GM12878 (cell line): ENCODE measurements around the gene ZNFX1. TPM values are rescaled to one million over a fixed set of nuclear protein-coding genes. Genes with fewer than 3 reads are reported as not detected.

Source experiments
- ATAC-seq: fragments of 200-7000 bp; cut with Tn5 transposase; 3 replicates; pipeline ENCODE4 v1.9.1; 2020; ENCODE audit warnings: mild to moderate bottlenecking, moderate library complexity
- BruUV-seq: library from RNA; stranded (reverse); fragments of 400-500 nt; replicated peaks from 2 replicates; lab custom pipeline; 2021; lab: Mats Ljungman, UMichigan
- CTCF ChIA-PET: fragments of 300-600 bp; sonication (Branson Sonifier 250); formaldehyde crosslinking; extraction: SDS; loops from one replicate; lab custom pipeline; 2021; ENCODE audit warnings: inconsistent platforms; lab: Yijun Ruan, JAX
- POLR2A ChIA-PET: fragments of 350-600 bp; formaldehyde crosslinking; extraction: SDS; loops from one replicate; lab custom pipeline; 2021; ENCODE audit warnings: inconsistent platforms; lab: Charles Lee
- RAD21 ChIA-PET: fragments of 300-600 bp; sonication (Branson Sonifier 250); formaldehyde crosslinking; loops from one replicate; lab custom pipeline; 2023; ENCODE audit warnings: antibody characterized with exemption; ENCODE audit not compliant: unreplicated experiment; lab: Charles Lee
- SMC1A ChIA-PET: fragments of 300-600 bp; sonication (Branson Sonifier 250); formaldehyde crosslinking; loops from one replicate; lab custom pipeline; 2023; ENCODE audit not compliant: unreplicated experiment, uncharacterized antibody; lab: Charles Lee
- DNase-seq: peaks from one replicate; pipeline ENCODE4 v3.0.0-alpha.2; 2011; ENCODE audit warnings: low read depth, low spot score
- FAIRE-seq: peaks from 3 replicates; lab custom pipeline; 2011; peaks lifted over from hg19 to GRCh38; lab: Jason Lieb, UNC
- H2AFZ ChIP-seq: 2 replicates; pipeline ENCODE4 v1.6.0; 2011; ENCODE audit warnings: low read depth, low read length, control low read depth; ENCODE audit not compliant: control insufficient read depth
- H3K27ac ChIP-seq: 2 replicates; pipeline ENCODE4 v1.5.1; 2011; ENCODE audit warnings: control low read depth; ENCODE audit not compliant: control insufficient read depth, insufficient read depth
- H3K27me3 ChIP-seq, 2 experiments: replicated peaks in 1 of 2; 2 replicates each; pipeline versions ENCODE4 v1.6.0 to v1.6.1; 2011; ENCODE audit warnings: low read length in 1 of 2; ENCODE audit not compliant: control insufficient read depth in 2 of 2, insufficient read depth in 2 of 2
- H3K36me3 ChIP-seq, 2 experiments: 2 replicates each; pipeline ENCODE4 v1.5.1; 2011; ENCODE audit warnings: low read length in 1 of 2; ENCODE audit not compliant: control insufficient read depth in 2 of 2, insufficient read depth in 2 of 2
- H3K4me1 ChIP-seq: 2 replicates; pipeline ENCODE4 v1.6.1; 2011; ENCODE audit warnings: mild to moderate bottlenecking, low read length, moderate library complexity, mixed read lengths; ENCODE audit not compliant: control insufficient read depth, insufficient read depth
- H3K4me2 ChIP-seq: 2 replicates; pipeline ENCODE4 v1.6.0; 2011; ENCODE audit warnings: control low read depth; ENCODE audit not compliant: control insufficient read depth, insufficient read depth
- H3K4me3 ChIP-seq: fragments of 200-600 bp; sonication (generic); 2 replicates; pipeline ENCODE4 v1.5.1; 2016
- H3K79me2 ChIP-seq: 2 replicates; pipeline ENCODE4 v1.6.0; 2011; ENCODE audit warnings: low read length; ENCODE audit not compliant: control insufficient read depth, insufficient read depth
- H3K9ac ChIP-seq: 2 replicates; pipeline ENCODE4 v1.8.0; 2011; ENCODE audit warnings: low read length, control low read depth, mixed read lengths; ENCODE audit not compliant: control insufficient read depth, insufficient read depth
- H3K9me3 ChIP-seq: replicated peaks from 3 replicates; pipeline ENCODE4 v1.5.1; 2011; ENCODE audit warnings: mild to moderate bottlenecking, low read length; ENCODE audit not compliant: control insufficient read depth, insufficient read depth
- H4K20me1 ChIP-seq: 2 replicates; pipeline ENCODE4 v1.6.0; 2011; ENCODE audit not compliant: control insufficient read depth, insufficient read depth
- ATF3 ChIP-seq: IDR thresholded peaks from 2 replicates; pipeline ENCODE4 v1.6.1; 2011; ENCODE audit warnings: low read depth, mild to moderate bottlenecking, low read length, moderate library complexity, borderline replicate concordance; ENCODE audit errors: extremely low read depth
- CBX3 ChIP-seq: fragments of 200-600 bp; sonication (generic); IDR thresholded peaks from 2 replicates; pipeline ENCODE4 v1.6.1; 2016; ENCODE audit warnings: low read depth, borderline replicate concordance
- CBX5 ChIP-seq: sonication (generic); IDR thresholded peaks from 2 replicates; pipeline ENCODE4 v1.6.1; 2016; ENCODE audit warnings: low read depth, moderate library complexity, mild to moderate bottlenecking, inconsistent platforms
- EP300 ChIP-seq, 2 experiments: fragments of 150-350 bp in 1 of 2; IDR thresholded peaks; 2 replicates each; pipeline ENCODE4 v1.6.1; 2011 to 2012; ENCODE audit warnings: low read depth in 2 of 2, low read length in 2 of 2, borderline replicate concordance in 1 of 2, improper control_type of control experiment in 1 of 2, inconsistent platforms in 1 of 2; ENCODE audit not compliant: control insufficient read depth in 1 of 2
- GATAD2B ChIP-seq: fragments of 450-650 bp; conservative IDR thresholded peaks from 2 replicates; pipeline ENCODE4 v1.6.1; 2017; ENCODE audit warnings: low read depth, mild to moderate bottlenecking, moderate library complexity
- MTA2 ChIP-seq: fragments of 450-650 bp; IDR thresholded peaks from 2 replicates; pipeline ENCODE4 v1.6.1; 2016; ENCODE audit warnings: low read depth, mild to moderate bottlenecking, moderate library complexity
- MXI1 ChIP-seq: fragments of 150-350 bp; IDR thresholded peaks from 2 replicates; pipeline ENCODE4 v1.6.1; 2011; ENCODE audit warnings: low read depth, mild to moderate bottlenecking, inconsistent platforms, low read length, improper control_type of control experiment
- MYB ChIP-seq: fragments of 150-350 bp; IDR thresholded peaks from 2 replicates; pipeline ENCODE4 v1.6.1; 2014; ENCODE audit warnings: mild to moderate bottlenecking, low read depth, low read length, borderline replicate concordance
- POLR2A ChIP-seq: IDR thresholded peaks from 2 replicates; pipeline ENCODE4 v1.6.1; 2011; ENCODE audit warnings: low read depth, mild to moderate bottlenecking, low read length
- PRDM15 ChIP-seq: fragments of 450-650 bp; formaldehyde crosslinking; IDR thresholded peaks from 2 replicates; pipeline ENCODE4 v1.4.0; 2020; ENCODE audit warnings: mild to moderate bottlenecking, moderate library complexity
- SMAD5 ChIP-seq: IDR thresholded peaks from 2 replicates; pipeline ENCODE4 v1.6.1; 2016; ENCODE audit warnings: antibody characterized with exemption, low read depth
- TCF12 ChIP-seq: IDR thresholded peaks from 2 replicates; pipeline ENCODE4 v1.6.1; 2011; ENCODE audit warnings: low read depth, mild to moderate bottlenecking, low read length
- TCF3 ChIP-seq: IDR thresholded peaks from 2 replicates; pipeline ENCODE4 v1.6.1; 2012; ENCODE audit warnings: low read depth, mild to moderate bottlenecking, low read length, borderline replicate concordance; ENCODE audit not compliant: insufficient read depth
- ZBTB4 ChIP-seq: fragments of 450-650 bp; formaldehyde crosslinking; IDR thresholded peaks from 2 replicates; pipeline ENCODE4 v1.4.0; 2022; ENCODE audit warnings: mild to moderate bottlenecking, moderate library complexity
- WGBS: methylation state at CpG from one replicate; pipeline ENCODE4 v1.1.6; 2016; ENCODE audit warnings: low lambda C conversion rate; ENCODE audit not compliant: insufficient replicate concordance, insufficient coverage; ENCODE audit errors: missing lambda C conversion rate; 5-methylcytosine and 5-hydroxymethylcytosine counted together
- in situ Hi-C: fragments of 300-500 bp; cut with MboI; formaldehyde crosslinking; loops from 9 replicates; pipeline ENCODE4 v1.14.3; 2018; ENCODE audit warnings: mixed read lengths
- intact Hi-C: fragments of 100-400 bp; cut with micrococcal nuclease; formaldehyde crosslinking; loops from one replicate; pipeline ENCODE4 v1.14.2; 2022; ENCODE audit not compliant: unreplicated experiment
- polyA plus RNA-seq, 11 experiments: library from polyadenylated mRNA; depleted of rRNA in 4 of 11; unstranded in 6 of 11; stranded (reverse) in 5 of 11; fragments of >200 nt; fragmentation: Nextera tagmentation in 4 of 11; fragmentation: Illumina TruSeq in 1 of 11; extraction: Ambion mirVana in 4 of 11; extraction: Trizol in 1 of 11; gene quantifications; 1 replicate in 1 of 11; 2 replicates in 10 of 11; pipeline versions ENCODE4 v1.2.1 to v1.2.3, GENCODE V29; 2011 to 2016; ENCODE audit warnings: inconsistent platforms in 2 of 11, missing spikeins in 2 of 11, low read depth in 1 of 11
- total RNA-seq, 4 experiments: library from RNA; depleted of rRNA in 3 of 4; stranded (reverse); fragments of >200 nt in 3 of 4; fragmentation: Illumina TruSeq in 1 of 4; extraction: Trizol in 1 of 4; gene quantifications; 2 replicates each; pipeline versions ENCODE4 v1.2.1 to v1.2.3, GENCODE V29; 2013 to 2021

ZNFX1 gene
- total and polyA plus RNA-seq, 10 of the 15 experiments (the other 5 are each of a cell fraction or from before 2014, with no cell fraction given), result 7.4 to 31.5 (median 25.6) TPM

GRCh38 chr20:49270177-49270576 is 7.7 kb downstream of the ZNFX1 start:
- WGBS, result 26% methylated on average over 7 of the region's 7 CpGs
- no peak for FAIRE-seq
- Histone ChIP-seq H3K9me3 (peaks cover 4% of the 10 kb centered on the region; the same call in 2 of the 3 replicates), H3K9ac (peak overlapping the region; percentile 35), H3K4me2 (peak overlapping the region; percentile 66), H3K79me2 (peaks cover 79% of the 10 kb centered on the region)
- SMC1A ChIA-PET, result no interaction called here
- RAD21 ChIA-PET, result no interaction called here
- TF ChIP-seq ATF3 (no peak), MTA2 (no peak), MYB (no peak), MXI1 (no peak), GATAD2B (no peak), EP300 (IDR thresholded peaks at IDR 0.05; ENCODE audit: borderline replicate concordance in 1 of 2, control insufficient read depth in 1 of 2, low read depth in 2 of 2, low read length in 2 of 2) (no peak), SMAD5 (no peak), TCF3 (no peak), TCF12 (no peak), PRDM15 (CRISPR knock-in tag) (no peak), CBX5 (no peak), ZBTB4 (CRISPR knock-in tag) (no peak), POLR2A (no peak), CBX3 (no peak)
- TF ChIP-seq, all 136 proteins: peak for 0
- TSS peak; percentile 20 for BruUV-seq
- Histone ChIP-seq H3K27me3 (no peaks in the 10 kb centered on the region), H3K4me3 (peak overlapping the region; percentile 54), H2AFZ (no peak overlapping the region), H3K36me3 (peaks cover 11 to 50% of the 10 kb centered on the region in 2 experiments), H4K20me1 (peaks cover 11% of the 10 kb centered on the region; the same call in 1 of the 2 replicates), H3K27ac (no peak overlapping the region), H3K4me1 (peaks cover 27% of the 10 kb centered on the region)
- DNase-seq, result no peak
- no peak for ATAC-seq
- ChIA-PET CTCF (interaction anchor here (1.4 to 1.5 kb wide), 2 partner anchors 24 to 137 kb away, joined by 4 to 5 read pairs; no protein-coding TSS in a partner anchor), POLR2A (interaction anchor here (0.6 to 4.4 kb wide), 2 partner anchors 13 to 15 kb away, joined by 3 to 25 read pairs; no protein-coding TSS in a partner anchor)
- intact Hi-C loops, result loop anchor here (10.0 kb wide), 1 partner anchor 545 kb away; the partner anchor contains the start of gene SLC9A8
- in situ Hi-C loops, result no loop called here
